Measurements from ENCODE around the gene C20orf202.

DNA sequence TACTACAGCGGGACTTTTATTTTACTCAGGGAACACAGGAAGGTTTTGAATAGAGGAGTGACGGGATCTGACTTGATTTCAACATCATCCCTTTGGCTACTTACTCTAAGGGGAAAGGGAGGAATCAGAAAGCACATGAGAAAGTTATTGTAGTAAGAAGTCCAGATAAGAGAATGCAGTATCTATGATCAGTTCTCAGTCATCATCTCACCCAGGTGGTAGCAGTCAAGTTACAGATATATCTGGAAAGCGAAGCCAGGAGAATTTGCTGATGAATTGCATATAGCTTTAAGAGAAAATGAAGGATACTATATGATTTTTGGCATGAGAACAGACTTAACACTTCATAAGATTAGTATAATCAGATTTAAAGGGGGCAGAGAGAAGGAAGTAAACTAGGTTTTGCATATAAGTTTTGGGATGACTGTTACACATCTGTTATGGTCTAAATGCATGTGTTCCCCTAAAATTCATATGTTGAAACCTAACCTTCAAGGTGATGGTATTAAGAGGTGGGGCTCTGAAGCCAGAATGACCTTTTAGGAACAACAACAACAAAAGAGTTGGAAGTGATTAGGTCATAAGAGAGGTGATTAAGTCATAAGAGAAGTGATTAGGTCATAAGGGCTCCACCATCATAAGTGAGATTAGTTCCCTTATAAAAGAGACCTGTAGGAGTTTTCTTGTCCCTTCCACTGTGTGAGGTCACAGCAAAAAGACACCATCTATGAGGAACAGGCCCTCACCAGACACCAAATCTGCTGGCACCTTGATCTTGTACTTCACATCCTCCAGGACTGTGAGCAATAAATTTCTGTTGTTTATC, 29.2 kb downstream of the C20orf202 start:
- TF ChIP-seq, protein P1, sequence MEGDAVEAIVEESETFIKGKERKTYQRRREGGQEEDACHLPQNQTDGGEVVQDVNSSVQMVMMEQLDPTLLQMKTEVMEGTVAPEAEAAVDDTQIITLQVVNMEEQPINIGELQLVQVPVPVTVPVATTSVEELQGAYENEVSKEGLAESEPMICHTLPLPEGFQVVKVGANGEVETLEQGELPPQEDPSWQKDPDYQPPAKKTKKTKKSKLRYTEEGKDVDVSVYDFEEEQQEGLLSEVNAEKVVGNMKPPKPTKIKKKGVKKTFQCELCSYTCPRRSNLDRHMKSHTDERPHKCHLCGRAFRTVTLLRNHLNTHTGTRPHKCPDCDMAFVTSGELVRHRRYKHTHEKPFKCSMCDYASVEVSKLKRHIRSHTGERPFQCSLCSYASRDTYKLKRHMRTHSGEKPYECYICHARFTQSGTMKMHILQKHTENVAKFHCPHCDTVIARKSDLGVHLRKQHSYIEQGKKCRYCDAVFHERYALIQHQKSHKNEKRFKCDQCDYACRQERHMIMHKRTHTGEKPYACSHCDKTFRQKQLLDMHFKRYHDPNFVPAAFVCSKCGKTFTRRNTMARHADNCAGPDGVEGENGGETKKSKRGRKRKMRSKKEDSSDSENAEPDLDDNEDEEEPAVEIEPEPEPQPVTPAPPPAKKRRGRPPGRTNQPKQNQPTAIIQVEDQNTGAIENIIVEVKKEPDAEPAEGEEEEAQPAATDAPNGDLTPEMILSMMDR (IDR thresholded peaks at IDR 0.05), result no peak
- TF ChIP-seq POLR2A (IDR thresholded peaks at IDR 0.05), result no peak
